Measurements from ENCODE around the gene PHC2. TPM values are rescaled to one million over a fixed set of nuclear protein-coding genes. Genes with fewer than 3 reads are reported as not detected.

The PHC2 gene
- total RNA-seq, 2 experiments from 2014 or later, result 37.7 to 39.5 TPM

DNA sequence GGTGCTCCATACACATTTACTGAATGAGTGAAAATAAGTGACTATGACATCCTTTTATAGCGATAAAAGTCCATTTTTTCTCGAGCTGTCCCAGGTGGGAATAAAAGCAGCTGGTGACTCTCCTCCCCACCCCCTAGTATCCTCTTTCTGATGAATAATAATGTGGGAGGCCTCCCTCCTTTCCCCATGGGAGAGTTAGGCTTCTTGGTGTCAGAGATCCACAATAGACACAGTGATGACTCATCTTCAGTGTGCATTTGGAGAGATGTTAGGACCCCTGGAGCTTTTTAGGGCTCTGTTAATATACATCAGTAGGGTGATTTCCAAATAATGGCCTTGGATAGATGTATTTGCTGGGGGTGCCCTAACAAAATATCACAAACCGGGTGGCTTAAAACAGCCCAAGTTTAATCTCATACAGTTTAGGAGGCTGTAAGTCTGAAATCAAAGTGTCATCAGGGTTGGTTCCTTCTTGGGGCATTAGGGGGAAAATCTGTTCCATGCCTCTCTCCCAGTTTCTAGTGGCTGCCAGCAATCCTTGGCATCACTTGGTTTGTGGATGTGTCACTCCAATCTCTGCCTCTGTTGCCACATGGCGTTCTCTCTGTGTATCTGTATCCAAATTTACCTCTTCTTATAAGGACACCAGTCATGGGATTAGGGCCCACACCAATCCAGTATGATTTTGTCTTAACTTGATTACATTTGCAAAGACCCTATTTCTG, 4.4 kb upstream of the PHC2 start:
- no peak overlapping the region for H3K27ac Mint-ChIP-seq
- no peak overlapping the region for H3K27ac ChIP-seq (ENCODE audit: low read depth in 1 of 2, low read length in 2 of 2)
- no peaks in the 10 kb centered on the region for H3K9me3 ChIP-seq (ENCODE audit: control insufficient read depth in 1 of 2, insufficient read depth in 1 of 2, low read length in 2 of 2)
- ChIA-PET CTCF (no interaction called here), POLR2A (no interaction called here)
- DNase-seq (no peak), ATAC-seq (ENCODE audit: poor library complexity) (no peak)
- no peak overlapping the region for H3K4me3 Mint-ChIP-seq
- H3K4me1 Mint-ChIP-seq (ENCODE audit: low read depth), result peaks cover 4% of the 10 kb centered on the region
- H3K9me3 Mint-ChIP-seq, result no peaks in the 10 kb centered on the region
- no peaks in the 10 kb centered on the region for H3K27me3 ChIP-seq (ENCODE audit: control insufficient read depth in 1 of 2, insufficient read depth in 2 of 2, low read length in 2 of 2)
- peaks cover 6% of the 10 kb centered on the region for H3K4me1 ChIP-seq (ENCODE audit: insufficient read depth, low read length)
- intact Hi-C loops (cut with DNase I, micrococcal nuclease), result no loop called here
- TF ChIP-seq, protein P1, sequence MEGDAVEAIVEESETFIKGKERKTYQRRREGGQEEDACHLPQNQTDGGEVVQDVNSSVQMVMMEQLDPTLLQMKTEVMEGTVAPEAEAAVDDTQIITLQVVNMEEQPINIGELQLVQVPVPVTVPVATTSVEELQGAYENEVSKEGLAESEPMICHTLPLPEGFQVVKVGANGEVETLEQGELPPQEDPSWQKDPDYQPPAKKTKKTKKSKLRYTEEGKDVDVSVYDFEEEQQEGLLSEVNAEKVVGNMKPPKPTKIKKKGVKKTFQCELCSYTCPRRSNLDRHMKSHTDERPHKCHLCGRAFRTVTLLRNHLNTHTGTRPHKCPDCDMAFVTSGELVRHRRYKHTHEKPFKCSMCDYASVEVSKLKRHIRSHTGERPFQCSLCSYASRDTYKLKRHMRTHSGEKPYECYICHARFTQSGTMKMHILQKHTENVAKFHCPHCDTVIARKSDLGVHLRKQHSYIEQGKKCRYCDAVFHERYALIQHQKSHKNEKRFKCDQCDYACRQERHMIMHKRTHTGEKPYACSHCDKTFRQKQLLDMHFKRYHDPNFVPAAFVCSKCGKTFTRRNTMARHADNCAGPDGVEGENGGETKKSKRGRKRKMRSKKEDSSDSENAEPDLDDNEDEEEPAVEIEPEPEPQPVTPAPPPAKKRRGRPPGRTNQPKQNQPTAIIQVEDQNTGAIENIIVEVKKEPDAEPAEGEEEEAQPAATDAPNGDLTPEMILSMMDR (IDR thresholded peaks at IDR 0.05), result no peak
- no peaks in the 10 kb centered on the region for H3K36me3 Mint-ChIP-seq (ENCODE audit: low read depth)
- peaks cover 12% of the 10 kb centered on the region for H3K27me3 Mint-ChIP-seq
- no peak overlapping the region for H3K4me3 ChIP-seq (ENCODE audit: low read length)
- H3K36me3 ChIP-seq (ENCODE audit: insufficient read depth, low read length), result no peaks in the 10 kb centered on the region

DNA sequence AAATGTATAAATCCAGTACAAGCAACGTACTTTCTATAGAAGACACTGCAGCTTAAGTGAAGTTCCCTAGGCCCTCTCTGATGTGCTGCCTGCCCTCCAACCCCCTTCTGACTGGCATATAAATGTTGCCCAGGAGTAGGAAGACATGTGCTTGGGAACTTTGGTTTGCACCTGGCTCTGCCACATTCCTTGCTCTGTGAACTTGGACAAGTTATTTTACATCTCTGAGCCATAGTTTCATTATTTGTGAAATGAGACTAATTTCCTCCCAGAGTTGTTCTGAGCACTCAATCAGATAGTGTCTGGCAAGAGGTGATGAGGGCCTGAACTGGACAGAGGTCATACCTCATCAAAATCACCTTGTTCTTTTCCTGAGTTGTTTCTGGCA, 3.5 kb upstream of the PHC2 start:
- H3K4me3 Mint-ChIP-seq, result no peak overlapping the region
- no peaks in the 10 kb centered on the region for H3K36me3 Mint-ChIP-seq (ENCODE audit: low read depth)
- ChIA-PET CTCF (no interaction called here), POLR2A (no interaction called here)
- H3K9me3 Mint-ChIP-seq, result no peaks in the 10 kb centered on the region
- H3K36me3 ChIP-seq (ENCODE audit: insufficient read depth, low read length), result no peaks in the 10 kb centered on the region
- peaks cover 4% of the 10 kb centered on the region for H3K4me1 Mint-ChIP-seq (ENCODE audit: low read depth)
- H3K27me3 ChIP-seq (ENCODE audit: control insufficient read depth in 1 of 2, insufficient read depth in 2 of 2, low read length in 2 of 2), result peaks cover 0 to 7% of the 10 kb centered on the region in 2 experiments
- ATAC-seq (ENCODE audit: poor library complexity), result no peak
- intact Hi-C loops (cut with DNase I, micrococcal nuclease), result no loop called here
- H3K27me3 Mint-ChIP-seq, result peaks cover 12% of the 10 kb centered on the region
- no peak overlapping the region for H3K27ac ChIP-seq (ENCODE audit: low read depth in 1 of 2, low read length in 2 of 2)
- H3K9me3 ChIP-seq (ENCODE audit: control insufficient read depth in 1 of 2, insufficient read depth in 1 of 2, low read length in 2 of 2), result no peaks in the 10 kb centered on the region
- H3K4me3 ChIP-seq (ENCODE audit: low read length), result no peak overlapping the region
- peaks cover 11% of the 10 kb centered on the region for H3K4me1 ChIP-seq (ENCODE audit: insufficient read depth, low read length)
- TF ChIP-seq, protein P1 (IDR thresholded peaks at IDR 0.05), result no peak
- H3K27ac Mint-ChIP-seq, result no peak overlapping the region
- no peak for DNase-seq

DNA sequence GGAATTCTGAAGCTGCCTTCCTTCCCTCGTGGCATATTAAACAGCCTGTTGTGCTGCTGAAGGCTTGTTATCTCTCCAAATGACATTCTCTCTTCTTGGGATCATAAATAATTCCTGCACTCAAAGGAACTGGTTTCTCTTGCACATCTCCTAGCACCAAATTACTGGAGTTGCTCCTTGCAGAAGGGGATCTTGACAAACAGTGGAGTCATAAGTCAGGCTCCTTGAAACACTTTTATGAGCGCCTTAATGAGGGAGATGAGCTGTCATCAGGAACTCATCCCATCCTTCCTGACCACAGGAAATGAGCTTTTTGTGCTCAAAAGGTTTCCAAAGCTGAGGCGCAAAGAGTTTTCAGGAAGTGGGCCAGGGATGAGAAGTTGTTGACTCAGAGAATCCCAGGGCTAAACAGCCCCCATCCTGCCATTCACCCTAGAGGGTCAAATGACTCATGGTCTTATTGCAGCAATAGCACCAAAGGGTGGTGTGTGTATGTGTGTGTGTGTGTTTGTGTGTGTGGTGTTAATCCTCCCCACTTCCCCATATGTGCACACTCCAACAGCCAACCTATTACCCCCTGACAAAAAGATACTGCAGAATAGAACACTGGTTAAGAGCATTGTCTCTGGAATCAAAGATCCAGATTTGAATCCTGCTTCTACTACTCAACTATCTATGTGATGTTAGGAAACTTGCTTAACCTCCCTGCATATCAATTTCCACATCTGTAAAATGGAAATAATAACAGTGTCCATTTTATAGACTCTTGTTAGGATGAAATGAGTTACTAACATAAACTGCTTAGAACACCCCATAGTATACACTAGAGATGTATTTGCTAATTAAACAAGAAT, 2.8 kb upstream of the PHC2 start:
- no peaks in the 10 kb centered on the region for H3K36me3 ChIP-seq (ENCODE audit: insufficient read depth, low read length)
- H3K36me3 Mint-ChIP-seq (ENCODE audit: low read depth), result no peaks in the 10 kb centered on the region
- no peak overlapping the region for H3K4me3 ChIP-seq (ENCODE audit: low read length)
- H3K4me3 Mint-ChIP-seq, result no peak overlapping the region
- no peaks in the 10 kb centered on the region for H3K9me3 Mint-ChIP-seq
- no peak overlapping the region for H3K27ac ChIP-seq (ENCODE audit: low read depth in 1 of 2, low read length in 2 of 2)
- peaks cover 11% of the 10 kb centered on the region for H3K4me1 ChIP-seq (ENCODE audit: insufficient read depth, low read length)
- no peak overlapping the region for H3K27ac Mint-ChIP-seq
- intact Hi-C loops (cut with DNase I, micrococcal nuclease), result no loop called here
- peaks cover 4% of the 10 kb centered on the region for H3K4me1 Mint-ChIP-seq (ENCODE audit: low read depth)
- ChIA-PET POLR2A (no interaction called here), CTCF (no interaction called here)
- H3K9me3 ChIP-seq (ENCODE audit: control insufficient read depth in 1 of 2, insufficient read depth in 1 of 2, low read length in 2 of 2), result no peaks in the 10 kb centered on the region
- peaks cover 0 to 12% of the 10 kb centered on the region in 2 experiments for H3K27me3 ChIP-seq (ENCODE audit: control insufficient read depth in 1 of 2, insufficient read depth in 2 of 2, low read length in 2 of 2)
- TF ChIP-seq, protein P1 (IDR thresholded peaks at IDR 0.05), result no peak
- peak in 3 of 14 experiments; percentile 13 to 75 (median 61) for DNase-seq
- ATAC-seq (ENCODE audit: poor library complexity), result no peak
- peaks cover 12% of the 10 kb centered on the region for H3K27me3 Mint-ChIP-seq

Data from CD4-positive, alpha-beta T cell (primary cell).